NB4 (cell line): Measurements from ENCODE around the gene PROX1.

ENCODE experiments used
- DNase-seq: peaks from one replicate; pipeline ENCODE4 v3.0.0; 2010; ENCODE audit warnings: low read depth
- H3K4me3 ChIP-seq: one replicate; pipeline ENCODE4 v1.5.1; 2011; ENCODE audit warnings: mild to moderate bottlenecking, low read depth, low read length, moderate library complexity
- MAX ChIP-seq: IDR thresholded peaks from 2 replicates; pipeline ENCODE4 v1.6.1; 2011; ENCODE audit warnings: low read depth, low read length
- MYC ChIP-seq: IDR thresholded peaks from 2 replicates; pipeline ENCODE4 v1.6.1; 2011; ENCODE audit warnings: low read depth, low read length
- POLR2A ChIP-seq: IDR thresholded peaks from 2 replicates; pipeline ENCODE4 v1.6.1; 2011; ENCODE audit warnings: mild to moderate bottlenecking; ENCODE audit not compliant: insufficient read length; ENCODE audit errors: extremely low read depth
- TF ChIP-seq, protein P1 (sequence below): IDR thresholded peaks from one replicate; pipeline ENCODE4 v1.5.1; 2012; ENCODE audit warnings: low read depth, low read length

The PROX1 gene

DNA sequence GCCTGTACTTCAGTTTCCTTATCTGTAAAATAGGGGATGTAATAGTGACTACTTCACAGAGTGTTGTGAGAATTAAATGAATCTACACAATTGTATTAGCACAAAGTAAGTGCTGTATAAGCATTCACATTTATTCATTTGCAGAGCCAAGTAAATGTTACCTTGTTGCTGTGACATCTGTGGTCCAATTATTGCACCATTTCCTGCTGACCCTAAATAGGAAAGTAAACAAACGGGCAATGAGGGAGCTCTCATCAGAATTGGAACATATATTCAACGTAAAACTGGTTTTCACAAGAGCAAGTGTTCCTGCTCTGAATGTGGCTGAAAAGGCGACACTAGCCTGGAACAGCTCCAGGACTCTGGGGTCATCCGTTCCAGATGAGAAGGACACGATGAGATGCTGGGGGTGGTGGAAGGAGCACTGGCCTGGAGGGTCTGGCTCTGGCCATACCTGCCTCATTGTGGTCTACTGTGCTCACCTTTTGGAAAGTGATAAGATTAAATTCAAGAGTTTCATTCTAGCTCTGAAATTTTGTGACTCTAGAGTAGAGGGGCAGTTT is 34.5 kb downstream of the PROX1 start:
- DNase-seq: no peak
- no peak overlapping the region for H3K4me3 ChIP-seq
- TF ChIP-seq MYC: no peak
- no peak for TF ChIP-seq MAX
- no peak for TF ChIP-seq POLR2A
- TF ChIP-seq, protein P1, sequence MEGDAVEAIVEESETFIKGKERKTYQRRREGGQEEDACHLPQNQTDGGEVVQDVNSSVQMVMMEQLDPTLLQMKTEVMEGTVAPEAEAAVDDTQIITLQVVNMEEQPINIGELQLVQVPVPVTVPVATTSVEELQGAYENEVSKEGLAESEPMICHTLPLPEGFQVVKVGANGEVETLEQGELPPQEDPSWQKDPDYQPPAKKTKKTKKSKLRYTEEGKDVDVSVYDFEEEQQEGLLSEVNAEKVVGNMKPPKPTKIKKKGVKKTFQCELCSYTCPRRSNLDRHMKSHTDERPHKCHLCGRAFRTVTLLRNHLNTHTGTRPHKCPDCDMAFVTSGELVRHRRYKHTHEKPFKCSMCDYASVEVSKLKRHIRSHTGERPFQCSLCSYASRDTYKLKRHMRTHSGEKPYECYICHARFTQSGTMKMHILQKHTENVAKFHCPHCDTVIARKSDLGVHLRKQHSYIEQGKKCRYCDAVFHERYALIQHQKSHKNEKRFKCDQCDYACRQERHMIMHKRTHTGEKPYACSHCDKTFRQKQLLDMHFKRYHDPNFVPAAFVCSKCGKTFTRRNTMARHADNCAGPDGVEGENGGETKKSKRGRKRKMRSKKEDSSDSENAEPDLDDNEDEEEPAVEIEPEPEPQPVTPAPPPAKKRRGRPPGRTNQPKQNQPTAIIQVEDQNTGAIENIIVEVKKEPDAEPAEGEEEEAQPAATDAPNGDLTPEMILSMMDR: no peak

- H3K4me3 ChIP-seq: no peak overlapping the region
- DNase-seq: no peak
- TF ChIP-seq POLR2A: no peak
- TF ChIP-seq, protein P1: no peak
- TF ChIP-seq MAX: no peak
- no peak for TF ChIP-seq MYC
These were observed 35.1 kb downstream of the PROX1 start for GRCh38 chr1:214022810-214023425.

GRCh38 chr1:214026985-214027384 is 39.2 kb downstream of the PROX1 start:
- no peak for TF ChIP-seq MAX
- no peak for TF ChIP-seq MYC
- TF ChIP-seq POLR2A: no peak
- TF ChIP-seq, protein P1: no peak
- no peak overlapping the region for H3K4me3 ChIP-seq
- no peak for DNase-seq

GRCh38 chr1:214027498-214027897 is 39.7 kb downstream of the PROX1 start:
- DNase-seq: no peak
- no peak overlapping the region for H3K4me3 ChIP-seq
- TF ChIP-seq POLR2A: no peak

GRCh38 chr1:214028095-214028494 is 40.3 kb downstream of the PROX1 start:
- H3K4me3 ChIP-seq: no peak overlapping the region
- TF ChIP-seq MAX (no peak), MYC (no peak), POLR2A (no peak)
- TF ChIP-seq, protein P1: no peak
- DNase-seq: no peak

DNA sequence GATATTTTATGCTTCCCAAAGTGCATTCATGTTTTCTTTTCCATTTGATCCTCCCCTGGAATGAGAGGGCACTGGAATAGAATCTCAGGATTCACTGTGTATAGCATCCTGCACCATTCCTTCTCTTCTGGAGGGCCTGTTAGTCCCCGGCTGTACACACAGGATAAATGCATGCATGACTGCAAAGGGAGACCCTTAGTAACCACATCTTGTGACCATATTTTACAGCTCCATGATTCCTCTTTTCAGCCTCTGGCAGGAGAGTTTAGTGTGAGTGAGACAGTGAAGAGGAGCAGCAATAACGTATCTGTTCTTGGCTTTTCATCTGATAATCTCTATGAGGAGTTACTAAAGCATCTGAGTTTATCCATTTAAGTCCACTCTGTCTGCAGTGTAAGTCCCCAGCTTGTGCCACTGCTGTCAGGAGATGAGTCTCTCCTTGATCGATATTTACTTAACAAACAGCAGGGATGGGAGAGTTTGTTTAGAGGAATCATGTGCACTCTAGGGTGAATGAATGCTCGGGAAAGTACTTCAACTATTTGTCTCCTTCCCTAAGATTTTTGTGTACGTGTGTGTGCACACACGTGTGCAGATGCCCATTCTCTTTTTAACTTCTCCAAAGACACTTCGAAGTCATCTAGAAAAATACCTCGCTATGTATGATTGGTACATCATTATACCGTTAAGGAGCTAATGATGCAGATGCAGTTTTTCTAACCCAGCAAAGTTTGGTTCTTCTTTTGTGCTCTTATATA is 41.1 kb downstream of the PROX1 start:
- no peak overlapping the region for H3K4me3 ChIP-seq
- no peak for TF ChIP-seq MAX
- TF ChIP-seq, protein P1: no peak
- no peak for TF ChIP-seq POLR2A
- TF ChIP-seq MYC: no peak

More for the DNA sequence above, 41.1 kb downstream of the PROX1 start:
- DNase-seq: no peak
